ENCODE measurements around the gene IRS2.

DNA sequence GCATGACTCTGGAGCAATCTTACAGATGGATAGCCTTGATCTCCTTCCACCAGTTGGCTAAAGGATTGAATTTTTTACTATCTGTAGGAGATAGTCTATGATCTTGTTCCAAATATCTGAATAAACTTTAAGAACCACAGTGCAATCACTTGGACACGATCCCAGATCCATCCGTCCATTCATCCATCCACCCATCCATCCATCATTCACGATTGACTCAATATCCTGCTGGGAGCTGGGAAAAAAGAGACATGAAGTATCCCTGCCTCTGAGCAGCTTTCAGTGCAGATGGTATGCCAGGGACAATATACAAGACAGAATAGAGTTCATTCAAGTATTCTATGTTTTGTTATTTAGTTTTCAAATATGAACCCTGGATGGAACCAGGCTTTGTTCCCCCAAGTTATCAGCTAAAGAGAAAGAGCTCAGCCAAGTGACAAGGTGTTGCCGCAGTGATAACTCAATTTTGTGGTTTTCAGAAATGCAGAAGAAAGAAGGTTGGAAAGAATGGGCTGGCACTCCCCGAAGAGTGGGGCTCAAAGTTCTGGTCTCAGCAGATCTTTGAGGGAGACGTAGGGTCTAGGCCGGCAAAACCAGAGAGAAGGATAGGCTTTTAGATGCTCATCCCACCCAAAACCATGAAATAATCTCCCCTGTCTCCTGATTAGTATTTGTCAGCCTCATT, 66.3 kb downstream of the IRS2 start:
- TF ChIP-seq POLR2A (IDR thresholded peaks at IDR 0.05; ENCODE audit: low read depth, low read length) (no peak), POLR2AphosphoS5 (IDR thresholded peaks at IDR 0.05; ENCODE audit: low read depth, low read length) (no peak)
